Measurements from ENCODE around the gene HDAC9. TPM values are rescaled to one million over a fixed set of nuclear protein-coding genes. Genes with fewer than 3 reads are reported as not detected.

The HDAC9 gene
- total RNA-seq, 4 donors from 2014 or later = 10.3 to 48.4 (median 12.2) TPM

DNA sequence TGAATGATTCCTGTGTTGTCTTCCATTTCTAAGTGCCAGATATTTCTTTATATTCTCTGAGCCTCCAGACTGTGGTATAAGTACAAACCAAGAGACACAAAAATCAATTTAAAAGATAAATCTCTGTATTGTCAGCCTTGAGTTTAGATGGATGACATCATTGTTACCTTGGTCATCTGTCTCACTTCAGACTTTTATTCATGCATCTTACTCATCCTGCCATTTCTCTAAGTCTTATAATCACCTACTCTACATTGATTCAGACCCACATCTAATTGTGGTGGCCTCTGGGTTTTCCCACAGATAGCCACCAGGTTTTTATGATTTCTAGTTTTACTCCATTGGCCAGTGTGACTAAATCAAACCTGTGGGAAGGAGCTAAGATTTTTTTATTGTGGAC, 26.8 kb upstream of the HDAC9 start:
- H3K36me3 ChIP-seq = no peaks in the 10 kb centered on the region
- peaks cover 0 to 4% (median 0%) of the 10 kb centered on the region in 4 donors for H3K4me1 ChIP-seq
- TF ChIP-seq EP300 (IDR thresholded peaks at IDR 0.05) = no peak
- no peak for TF ChIP-seq POLR2A (IDR thresholded peaks at IDR 0.05)
- TF ChIP-seq, protein P1, sequence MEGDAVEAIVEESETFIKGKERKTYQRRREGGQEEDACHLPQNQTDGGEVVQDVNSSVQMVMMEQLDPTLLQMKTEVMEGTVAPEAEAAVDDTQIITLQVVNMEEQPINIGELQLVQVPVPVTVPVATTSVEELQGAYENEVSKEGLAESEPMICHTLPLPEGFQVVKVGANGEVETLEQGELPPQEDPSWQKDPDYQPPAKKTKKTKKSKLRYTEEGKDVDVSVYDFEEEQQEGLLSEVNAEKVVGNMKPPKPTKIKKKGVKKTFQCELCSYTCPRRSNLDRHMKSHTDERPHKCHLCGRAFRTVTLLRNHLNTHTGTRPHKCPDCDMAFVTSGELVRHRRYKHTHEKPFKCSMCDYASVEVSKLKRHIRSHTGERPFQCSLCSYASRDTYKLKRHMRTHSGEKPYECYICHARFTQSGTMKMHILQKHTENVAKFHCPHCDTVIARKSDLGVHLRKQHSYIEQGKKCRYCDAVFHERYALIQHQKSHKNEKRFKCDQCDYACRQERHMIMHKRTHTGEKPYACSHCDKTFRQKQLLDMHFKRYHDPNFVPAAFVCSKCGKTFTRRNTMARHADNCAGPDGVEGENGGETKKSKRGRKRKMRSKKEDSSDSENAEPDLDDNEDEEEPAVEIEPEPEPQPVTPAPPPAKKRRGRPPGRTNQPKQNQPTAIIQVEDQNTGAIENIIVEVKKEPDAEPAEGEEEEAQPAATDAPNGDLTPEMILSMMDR (IDR thresholded peaks at IDR 0.05) = no peak
- DNase-seq (ENCODE audit: low spot score in 2 of 2) = no peak
- H3K27ac ChIP-seq = no peak overlapping the region
- H3K27me3 ChIP-seq = no peaks in the 10 kb centered on the region
- no peak overlapping the region for H3K4me3 ChIP-seq
- H3K9me3 ChIP-seq = peaks cover 0 to 7% (median 0%) of the 10 kb centered on the region in 4 donors

DNA sequence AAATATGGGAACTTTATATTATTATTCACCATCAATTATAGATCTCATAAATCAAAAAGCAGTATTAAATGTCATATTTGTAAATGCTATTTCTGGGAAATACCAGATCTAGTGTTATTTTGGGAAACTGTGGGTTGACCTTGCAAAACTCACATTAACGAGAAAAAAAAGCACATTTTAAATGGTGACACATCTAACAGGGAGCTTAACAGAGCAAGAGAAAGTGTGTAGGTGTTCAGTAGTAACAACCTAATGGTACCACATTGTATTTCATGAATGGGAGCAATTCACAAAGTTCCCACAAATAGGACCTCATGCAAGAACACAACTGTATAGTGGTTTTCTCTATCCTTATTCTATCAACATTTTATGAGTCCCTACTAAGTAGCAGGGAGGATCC, 26.2 kb upstream of the HDAC9 start:
- Histone ChIP-seq H3K27me3 (no peaks in the 10 kb centered on the region), H3K4me1 (peaks cover 0 to 6% (median 0%) of the 10 kb centered on the region in 4 donors), H3K36me3 (no peaks in the 10 kb centered on the region), H3K9me3 (peaks cover 0 to 7% (median 0%) of the 10 kb centered on the region in 4 donors), H3K27ac (no peak overlapping the region), H3K4me3 (no peak overlapping the region)
- WGBS, 2 donors = 28 to 32% methylated on average over 1 of the region's 1 CpG
- no peak for DNase-seq (ENCODE audit: low spot score in 2 of 2)
- TF ChIP-seq POLR2A (IDR thresholded peaks at IDR 0.05) = no peak
- TF ChIP-seq EP300 (IDR thresholded peaks at IDR 0.05) = no peak
- TF ChIP-seq, protein P1 (IDR thresholded peaks at IDR 0.05) = no peak

DNA sequence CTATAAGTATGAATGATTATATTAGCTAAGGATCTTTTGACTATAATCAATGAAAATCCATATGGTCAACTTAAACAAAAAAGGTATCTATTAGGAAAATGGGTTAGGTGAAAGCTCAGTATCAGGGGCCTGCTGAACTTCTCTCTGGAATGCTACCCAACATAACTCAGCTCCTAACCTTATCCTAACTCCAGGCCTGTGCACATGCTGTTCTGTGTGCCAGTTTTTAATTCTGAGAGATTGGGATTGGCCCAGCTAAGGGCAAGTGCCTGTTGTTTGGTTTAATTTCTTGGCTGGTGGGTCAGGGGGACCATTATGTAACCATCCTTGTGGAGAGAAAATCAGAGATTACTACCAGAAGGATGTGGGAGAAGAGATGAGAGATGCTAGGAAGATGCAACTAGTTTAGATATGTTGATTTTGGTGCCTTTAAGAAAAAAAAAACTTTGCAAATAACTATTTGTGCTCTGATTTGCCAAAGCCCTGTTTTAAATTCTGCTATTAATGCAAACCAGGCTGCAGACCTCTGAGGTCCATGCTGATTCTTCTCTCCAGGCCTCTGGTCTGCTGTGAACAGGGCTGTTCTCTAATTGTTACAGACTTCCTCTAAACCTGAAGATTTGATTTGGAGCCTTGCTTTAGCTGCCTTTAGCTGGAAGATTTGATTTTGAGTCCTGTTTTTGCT, 23.9 kb upstream of the HDAC9 start:
- H3K27me3 ChIP-seq = no peaks in the 10 kb centered on the region
- H3K9me3 ChIP-seq = no peaks in the 10 kb centered on the region
- H3K4me1 ChIP-seq = peaks cover 0 to 29% (median 4%) of the 10 kb centered on the region in 4 donors
- no peaks in the 10 kb centered on the region for H3K36me3 ChIP-seq
- DNase-seq (ENCODE audit: low spot score in 2 of 2) = no peak
- TF ChIP-seq, protein P1 (IDR thresholded peaks at IDR 0.05) = no peak
- TF ChIP-seq EP300 (IDR thresholded peaks at IDR 0.05) (no peak), POLR2A (IDR thresholded peaks at IDR 0.05) (no peak)
- no peak overlapping the region for H3K27ac ChIP-seq
- H3K4me3 ChIP-seq = no peak overlapping the region

DNA sequence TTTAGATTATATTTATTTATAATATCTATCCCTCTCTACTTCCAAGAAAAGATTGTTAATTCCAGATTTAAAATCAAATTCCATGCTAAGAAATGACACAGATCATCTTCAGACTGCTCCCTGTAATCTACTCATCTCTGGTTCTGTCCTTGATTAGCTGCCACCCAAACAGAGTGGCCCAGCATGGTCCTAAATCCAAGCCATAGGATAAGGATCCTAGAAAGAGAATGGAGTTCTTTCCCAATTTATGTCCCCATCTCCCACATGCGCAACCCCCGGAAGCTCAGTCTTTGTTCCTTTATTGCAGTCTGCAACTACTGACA, 23.4 kb upstream of the HDAC9 start:
- no peak for DNase-seq (ENCODE audit: low spot score in 2 of 2)
- peaks cover 0 to 29% (median 4%) of the 10 kb centered on the region in 4 donors for H3K4me1 ChIP-seq
- no peaks in the 10 kb centered on the region for H3K9me3 ChIP-seq
- WGBS, 2 donors = 92 to 95% methylated on average over 2 of the region's 2 CpGs
- H3K4me3 ChIP-seq = no peak overlapping the region
- H3K36me3 ChIP-seq = no peaks in the 10 kb centered on the region
- no peaks in the 10 kb centered on the region for H3K27me3 ChIP-seq
- no peak for TF ChIP-seq EP300 (IDR thresholded peaks at IDR 0.05)
- TF ChIP-seq, protein P1 (IDR thresholded peaks at IDR 0.05) = no peak
- TF ChIP-seq POLR2A (IDR thresholded peaks at IDR 0.05) = no peak
- H3K27ac ChIP-seq = no peak overlapping the region

DNA sequence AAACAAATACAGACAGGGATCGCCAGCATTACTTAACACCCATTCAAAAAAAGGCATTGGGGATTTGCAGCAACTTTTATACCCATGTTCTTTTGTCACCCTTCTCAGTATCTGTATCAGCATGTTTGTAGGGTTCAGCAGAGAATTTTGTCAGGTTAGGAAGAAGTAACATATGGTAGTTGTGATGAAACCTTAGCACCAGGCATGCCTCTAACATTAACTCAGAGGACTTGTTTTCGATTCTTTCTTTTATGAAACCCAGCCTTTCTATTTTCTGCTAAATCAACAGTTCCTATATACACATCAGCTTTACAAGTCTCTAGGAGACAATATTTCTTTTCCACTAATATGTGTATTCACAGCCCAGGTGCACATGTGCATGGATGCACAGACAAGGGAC, 22.4 kb upstream of the HDAC9 start:
- TF ChIP-seq, protein P1 (IDR thresholded peaks at IDR 0.05) = no peak
- TF ChIP-seq EP300 (IDR thresholded peaks at IDR 0.05) (no peak), POLR2A (IDR thresholded peaks at IDR 0.05) (no peak)
- Histone ChIP-seq H3K36me3 (no peaks in the 10 kb centered on the region), H3K27me3 (no peaks in the 10 kb centered on the region), H3K4me1 (peaks cover 0 to 29% (median 4%) of the 10 kb centered on the region in 4 donors), H3K9me3 (no peaks in the 10 kb centered on the region), H3K4me3 (no peak overlapping the region), H3K27ac (no peak overlapping the region)
- 89 to 96% methylated on average over 2 of the region's 2 CpGs for WGBS, 2 donors
- no peak for DNase-seq (ENCODE audit: low spot score in 2 of 2)
